Measurements from ENCODE around the gene ALOX12B. TPM values are rescaled to one million over a fixed set of nuclear protein-coding genes. Genes with fewer than 3 reads are reported as not detected.

Gene ALOX12B
- total and polyA plus RNA-seq, 2 donors (not counting 3 experiments of a cell fraction or from before 2014, with no cell fraction given): not detected

GRCh38 chr17:8133941-8134340 is 46.4 kb upstream of the ALOX12B start:
- no peaks in the 10 kb centered on the region for H3K9me1 ChIP-seq (replicated peaks; ENCODE audit: control insufficient read depth, extremely low read depth, insufficient read depth, low read length)
- dilution Hi-C loops (cut with MboI; ENCODE audit: extremely low pct_ligation_motif_present, low sequenced_read_pairs): no loop called here
- no peak overlapping the region for H2AFZ ChIP-seq (ENCODE audit: low read depth, low read length)
- FAIRE-seq: no peak
- no peaks in the 10 kb centered on the region for H3K27me3 ChIP-seq (ENCODE audit: control insufficient read depth in 2 of 2, insufficient read depth in 2 of 2, low read length in 2 of 2)
- H3K36me3 ChIP-seq (ENCODE audit: control insufficient read depth in 2 of 2, extremely low read depth in 1 of 2, insufficient read depth in 2 of 2, low read length in 2 of 2): no peaks in the 10 kb centered on the region
- intact Hi-C loops (cut with micrococcal nuclease): no loop called here
- no peak overlapping the region for H3K9ac ChIP-seq (replicated peaks; ENCODE audit: extremely low read depth, insufficient read depth, low read length)
- H3K27ac ChIP-seq (ENCODE audit: insufficient read depth, low read depth, low read length): no peak overlapping the region
- no peak for DNase-seq (ENCODE audit: low read depth, low spot score)
- CTCF ChIA-PET: no interaction called here
- H3K4me1 ChIP-seq (ENCODE audit: control insufficient read depth, extremely low read depth, insufficient read depth, low read length): peaks cover 10% of the 10 kb centered on the region
- POLR2A ChIA-PET: interaction anchor here (1.2 kb wide), 1 partner anchor 39 kb away, joined by 3 read pairs; no protein-coding TSS in a partner anchor
- H3K4me2 ChIP-seq (ENCODE audit: insufficient read depth, low read length): no peak overlapping the region
- H3K9me3 ChIP-seq (replicated peaks; ENCODE audit: control insufficient read depth, insufficient read depth, low read length): no peaks in the 10 kb centered on the region
- H3K4me3 ChIP-seq (replicated peaks in 1 of 3; ENCODE audit: insufficient read depth in 1 of 3, low read depth in 1 of 3, low read length in 3 of 3): no peak overlapping the region
- H4K20me1 ChIP-seq (replicated peaks; ENCODE audit: control insufficient read depth, extremely low read depth, insufficient read depth, low read length): no peaks in the 10 kb centered on the region
- no TSS peak for BruUV-seq (replicated peaks)
- no peak for TF ChIP-seq GATA2 (IDR thresholded peaks at IDR 0.05; ENCODE audit: insufficient read depth, insufficient read length, low read depth, low read length)
- TF ChIP-seq POLR2A (IDR thresholded peaks at IDR 0.05; ENCODE audit: low read depth, low read length): no peak
- no peak for TF ChIP-seq MYC (IDR thresholded peaks at IDR 0.05; ENCODE audit: low read depth, low read length)
- no peak for TF ChIP-seq POLR2AphosphoS5 (IDR thresholded peaks at IDR 0.05; ENCODE audit: insufficient read depth, low read depth, low read length)
- no peak for TF ChIP-seq CTCF (IDR thresholded peaks at IDR 0.05; ENCODE audit: extremely low read depth in 1 of 2, insufficient read depth in 1 of 2, low read depth in 1 of 2, low read length in 2 of 2)
- no peak for TF ChIP-seq JUN (IDR thresholded peaks at IDR 0.05; ENCODE audit: borderline replicate concordance, insufficient read depth, insufficient read length, low read depth)
- no peak for TF ChIP-seq FOS (IDR thresholded peaks at IDR 0.05; ENCODE audit: borderline replicate concordance, insufficient read depth, low read length)
- no peak for TF ChIP-seq EZH2 (IDR thresholded peaks at IDR 0.05; ENCODE audit: borderline replicate concordance, low read depth, low read length, severe bottlenecking)
- TF ChIP-seq MAX (IDR thresholded peaks at IDR 0.05; ENCODE audit: insufficient read depth, insufficient read length): no peak
- no peaks in the 10 kb centered on the region for H3K79me2 ChIP-seq (ENCODE audit: control insufficient read depth, insufficient read depth, low read length)
